ENCODE measurements around the gene MVB12A.

Gene MVB12A

GRCh38 chr19:17448131-17448967 is 28.5 kb downstream of the MVB12A start, which contains the start of gene TMEM221:
Gene TMEM221 (minus strand): TSS chr19:17448668. CDS start chr19:17448462, 206 bp downstream.
- DNase-seq = peak; percentile 48

GRCh38 chr19:17450264-17451075 is 30.6 kb downstream of the MVB12A start:
- DNase-seq = peak; percentile 31

GRCh38 chr19:17451820-17452219 is 32.0 kb downstream of the MVB12A start:
- DNase-seq = no peak

GRCh38 chr19:17454576-17455071 is 34.8 kb downstream of the MVB12A start:
- no peak for DNase-seq

GRCh38 chr19:17455308-17456123 is 35.7 kb downstream of the MVB12A start:
- DNase-seq = no peak

GRCh38 chr19:17456127-17456526 is 36.3 kb downstream of the MVB12A start:
- no peak for DNase-seq

- DNase-seq = no peak
Measured at GRCh38 chr19:17457616-17458015, 37.8 kb downstream of the MVB12A start.

GRCh38 chr19:17458970-17459369 is 39.1 kb downstream of the MVB12A start:
- DNase-seq = no peak

- DNase-seq = no peak
Measured at GRCh38 chr19:17460372-17461230, 40.8 kb downstream of the MVB12A start, which contains the start of gene NXNL1. Gene NXNL1 (minus strand): TSS chr19:17460926. CDS start chr19:17460869, 57 bp downstream.

- no peak for DNase-seq
Measured at GRCh38 chr19:17466487-17466850, 46.6 kb downstream of the MVB12A start.

- no peak for DNase-seq
Measured at GRCh38 chr19:17467471-17468301, 47.8 kb downstream of the MVB12A start.

GRCh38 chr19:17468302-17469091 is 48.6 kb downstream of the MVB12A start:
- no peak for DNase-seq

GRCh38 chr19:17469092-17469480 is 49.2 kb downstream of the MVB12A start:
- no peak for DNase-seq

GRCh38 chr19:17469481-17470067 is 49.7 kb downstream of the MVB12A start:
- peak; percentile 85 for DNase-seq

- peak; percentile 80 for DNase-seq
Measured at GRCh38 chr19:17470068-17470841, 50.4 kb downstream of the MVB12A start, which contains the start of gene SLC27A1. Gene SLC27A1 (plus strand): TSS chr19:17470524. CDS start chr19:17470541, 17 bp downstream.

- DNase-seq = no peak
Measured at GRCh38 chr19:17471410-17472125, 51.7 kb downstream of the MVB12A start.

- no peak for DNase-seq
Measured at GRCh38 chr19:17473041-17473440, 53.2 kb downstream of the MVB12A start.
